ENCODE data around the gene GSTM3. TPM values are rescaled to one million over a fixed set of nuclear protein-coding genes. Genes with fewer than 3 reads are reported as not detected.
A peak's percentile ranks its signal among the peaks of the same experiment; 100 is the strongest.

The GSTM3 gene
- total and polyA plus RNA-seq, 8 donors: 32.2 to 350 (median 113) TPM

- intact Hi-C loops (cut with DNase I; ENCODE audit: low total_unique reads): loop anchor here (5.0 kb wide), 1 partner anchor 191 kb away; no protein-coding TSS in a partner anchor
- no peak for DNase-seq
- Histone ChIP-seq H3K27me3 (no peaks in the 10 kb centered on the region), H3K4me3 (no peak overlapping the region), H3K27ac (peak overlapping the region in 3 of 5 donors; percentile 2 to 17 (median 10)), H3K36me3 (no peaks in the 10 kb centered on the region), H3K4me1 (peaks cover 28 to 87% (median 49%) of the 10 kb centered on the region in 4 donors), H3K9me3 (no peaks in the 10 kb centered on the region)
- 68 to 92% (median 77%) methylated on average over 5 of the region's 5 CpGs for WGBS, 5 donors
- no peak for TF ChIP-seq POLR2AphosphoS5 (IDR thresholded peaks at IDR 0.05)
Observed at GRCh38 chr1:109786112-109786480, 45.3 kb upstream of the GSTM3 start.

DNA sequence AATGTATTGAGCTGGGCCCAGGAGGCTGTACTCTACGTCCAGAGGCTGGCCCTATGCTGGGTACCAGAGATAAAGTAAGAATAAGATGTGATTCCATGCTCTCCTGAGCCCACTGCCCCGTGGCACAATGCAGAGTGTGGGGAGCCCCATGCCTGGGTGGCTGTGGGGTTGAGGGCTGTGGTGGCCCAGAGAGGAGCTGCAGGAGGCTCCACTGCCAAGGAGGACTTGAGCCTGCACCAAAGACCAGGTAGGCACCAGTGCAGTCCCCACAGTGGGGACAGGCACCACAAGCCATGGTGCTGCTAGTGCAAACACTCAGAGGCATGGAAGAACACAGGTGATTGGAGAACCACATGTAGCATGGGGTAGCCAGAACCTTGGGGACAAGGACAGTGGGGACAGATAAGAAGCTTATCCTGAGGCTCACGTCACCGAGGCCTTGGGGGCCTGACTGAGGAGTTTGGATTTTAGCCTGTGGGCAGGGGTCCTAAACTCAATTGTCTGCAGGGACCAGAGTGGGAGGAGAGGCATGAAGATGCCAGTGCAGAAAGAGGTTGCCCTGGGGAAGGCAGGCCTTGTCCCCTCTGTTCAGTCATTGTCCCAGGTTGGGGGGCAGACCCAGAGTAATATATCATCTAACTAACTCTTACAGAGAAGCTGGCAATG, 44.7 kb upstream of the GSTM3 start:
- peak in 1 of 2 donors; percentile 13 for DNase-seq
- TF ChIP-seq EP300 (IDR thresholded peaks at IDR 0.05): no peak
- TF ChIP-seq POLR2AphosphoS5 (IDR thresholded peaks at IDR 0.05): no peak
- no peak for TF ChIP-seq CTCF (IDR thresholded peaks at IDR 0.05)
- TF ChIP-seq POLR2A (IDR thresholded peaks at IDR 0.05): no peak
- no peaks in the 10 kb centered on the region for H3K27me3 ChIP-seq
- H3K4me1 ChIP-seq: peaks cover 28 to 81% (median 46%) of the 10 kb centered on the region in 4 donors
- no peaks in the 10 kb centered on the region for H3K36me3 ChIP-seq
- no peak overlapping the region for H3K4me3 ChIP-seq
- no peaks in the 10 kb centered on the region for H3K9me3 ChIP-seq
- intact Hi-C loops (cut with DNase I; ENCODE audit: low total_unique reads): loop anchor here (5.0 kb wide), 1 partner anchor 192 kb away; no protein-coding TSS in a partner anchor
- 72 to 91% (median 84%) methylated on average over 4 of the region's 4 CpGs for WGBS, 5 donors
- peak overlapping the region in 1 of 5 donors; percentile 17 for H3K27ac ChIP-seq

- intact Hi-C loops (cut with DNase I; ENCODE audit: low total_unique reads): loop anchor here (5.0 kb wide), 1 partner anchor 193 kb away; no protein-coding TSS in a partner anchor
- DNase-seq: no peak
- no peak overlapping the region for H3K27ac ChIP-seq
Observed at GRCh38 chr1:109784551-109785252, 43.9 kb upstream of the GSTM3 start.

GRCh38 chr1:109783436-109783835, 42.6 kb upstream of the GSTM3 start:
- TF ChIP-seq POLR2A (IDR thresholded peaks at IDR 0.05) (no peak), POLR2AphosphoS5 (IDR thresholded peaks at IDR 0.05) (peak in 1 of 3 donors; percentile 62)
- Histone ChIP-seq H3K27ac (peak overlapping the region; percentile 1 to 77 (median 64)), H3K4me1 (peaks cover 23 to 60% (median 44%) of the 10 kb centered on the region in 4 donors), H3K36me3 (no peaks in the 10 kb centered on the region), H3K4me3 (no peak overlapping the region), H3K9me3 (no peaks in the 10 kb centered on the region), H3K27me3 (no peaks in the 10 kb centered on the region)
- WGBS, 5 donors: 12 to 41% (median 27%) methylated on average over 8 of the region's 8 CpGs
- peak; percentile 67 to 83 for DNase-seq
- intact Hi-C loops (cut with DNase I; ENCODE audit: low total_unique reads): no loop called here

More at GRCh38 chr1:109784551-109785252, 43.9 kb upstream of the GSTM3 start:
- TF ChIP-seq POLR2AphosphoS5 (IDR thresholded peaks at IDR 0.05) (no peak), CTCF (IDR thresholded peaks at IDR 0.05) (no peak), POLR2A (IDR thresholded peaks at IDR 0.05) (no peak), EP300 (IDR thresholded peaks at IDR 0.05) (no peak)
- Histone ChIP-seq H3K9me3 (no peaks in the 10 kb centered on the region), H3K4me1 (peaks cover 23 to 73% (median 44%) of the 10 kb centered on the region in 4 donors), H3K27me3 (no peaks in the 10 kb centered on the region), H3K36me3 (no peaks in the 10 kb centered on the region), H3K4me3 (no peak overlapping the region)
- 94 to 100% (median 96%) methylated on average over 4 to 5 of the region's 5 CpGs for WGBS, 5 donors

DNA sequence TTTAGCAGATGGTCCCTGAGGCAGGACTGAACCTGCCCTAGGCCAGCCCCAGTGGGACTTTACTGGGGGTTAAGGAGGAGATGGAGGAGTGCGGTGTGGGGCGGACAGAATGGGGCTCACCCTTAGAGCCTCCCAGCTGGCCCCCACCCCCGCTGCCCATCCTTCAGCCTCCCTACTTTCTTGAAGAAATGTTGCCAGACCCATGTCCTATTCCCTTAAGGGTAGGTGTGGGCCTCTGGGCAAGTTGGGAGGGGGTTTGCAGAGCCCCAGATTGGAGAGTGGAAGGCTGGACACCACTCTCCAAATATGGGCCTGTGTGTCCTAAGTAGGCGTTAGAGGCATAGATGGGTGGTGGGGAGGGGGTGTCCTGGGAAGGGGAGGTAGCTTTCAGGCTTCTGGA, 42.1 kb upstream of the GSTM3 start:
- no peaks in the 10 kb centered on the region for H3K9me3 ChIP-seq
- H3K36me3 ChIP-seq: no peaks in the 10 kb centered on the region
- H3K27me3 ChIP-seq: no peaks in the 10 kb centered on the region
- peak overlapping the region; percentile 1 to 77 (median 64) for H3K27ac ChIP-seq
- H3K4me3 ChIP-seq: no peak overlapping the region
- peaks cover 23 to 55% (median 44%) of the 10 kb centered on the region in 4 donors for H3K4me1 ChIP-seq
- no peak for DNase-seq
- intact Hi-C loops (cut with DNase I; ENCODE audit: low total_unique reads): no loop called here
- TF ChIP-seq EP300 (IDR thresholded peaks at IDR 0.05): no peak
- TF ChIP-seq CTCF (IDR thresholded peaks at IDR 0.05): no peak
- no peak for TF ChIP-seq POLR2A (IDR thresholded peaks at IDR 0.05)
- no peak for TF ChIP-seq POLR2AphosphoS5 (IDR thresholded peaks at IDR 0.05)
- 70 to 90% (median 81%) methylated on average over 4 of the region's 4 CpGs for WGBS, 5 donors

Data from stomach (tissue), 9 donors.